Astrocyte of the spinal cord (primary cell): ENCODE measurements around the gene MDM4.

Experiments used
- DNase-seq: peaks from one replicate; pipeline ENCODE4 v3.0.0; 2011; ENCODE audit warnings: low read depth, low spot score
- H3K4me3 ChIP-seq: 2 replicates; pipeline ENCODE4 v1.5.1; 2011; ENCODE audit warnings: low read depth, mild to moderate bottlenecking, low read length, moderate library complexity
- in situ Hi-C: cut with HindIII; loops from 2 replicates; pipeline ENCODE4 v1.10.0; 2017; ENCODE audit warnings: low sequenced_read_pairs
- TF ChIP-seq, protein P1 (sequence below): IDR thresholded peaks from 2 replicates; pipeline ENCODE4 v1.5.1; 2012; ENCODE audit warnings: low read depth, mild to moderate bottlenecking, low read length, inconsistent platforms

The MDM4 gene

GRCh38 chr1:204505674-204506200, 10.5 kb upstream of the MDM4 start:
- TF ChIP-seq, protein P1, sequence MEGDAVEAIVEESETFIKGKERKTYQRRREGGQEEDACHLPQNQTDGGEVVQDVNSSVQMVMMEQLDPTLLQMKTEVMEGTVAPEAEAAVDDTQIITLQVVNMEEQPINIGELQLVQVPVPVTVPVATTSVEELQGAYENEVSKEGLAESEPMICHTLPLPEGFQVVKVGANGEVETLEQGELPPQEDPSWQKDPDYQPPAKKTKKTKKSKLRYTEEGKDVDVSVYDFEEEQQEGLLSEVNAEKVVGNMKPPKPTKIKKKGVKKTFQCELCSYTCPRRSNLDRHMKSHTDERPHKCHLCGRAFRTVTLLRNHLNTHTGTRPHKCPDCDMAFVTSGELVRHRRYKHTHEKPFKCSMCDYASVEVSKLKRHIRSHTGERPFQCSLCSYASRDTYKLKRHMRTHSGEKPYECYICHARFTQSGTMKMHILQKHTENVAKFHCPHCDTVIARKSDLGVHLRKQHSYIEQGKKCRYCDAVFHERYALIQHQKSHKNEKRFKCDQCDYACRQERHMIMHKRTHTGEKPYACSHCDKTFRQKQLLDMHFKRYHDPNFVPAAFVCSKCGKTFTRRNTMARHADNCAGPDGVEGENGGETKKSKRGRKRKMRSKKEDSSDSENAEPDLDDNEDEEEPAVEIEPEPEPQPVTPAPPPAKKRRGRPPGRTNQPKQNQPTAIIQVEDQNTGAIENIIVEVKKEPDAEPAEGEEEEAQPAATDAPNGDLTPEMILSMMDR: no peak
- in situ Hi-C loops: no loop called here
- DNase-seq: no peak
- H3K4me3 ChIP-seq: peak overlapping the region; percentile 49

DNA sequence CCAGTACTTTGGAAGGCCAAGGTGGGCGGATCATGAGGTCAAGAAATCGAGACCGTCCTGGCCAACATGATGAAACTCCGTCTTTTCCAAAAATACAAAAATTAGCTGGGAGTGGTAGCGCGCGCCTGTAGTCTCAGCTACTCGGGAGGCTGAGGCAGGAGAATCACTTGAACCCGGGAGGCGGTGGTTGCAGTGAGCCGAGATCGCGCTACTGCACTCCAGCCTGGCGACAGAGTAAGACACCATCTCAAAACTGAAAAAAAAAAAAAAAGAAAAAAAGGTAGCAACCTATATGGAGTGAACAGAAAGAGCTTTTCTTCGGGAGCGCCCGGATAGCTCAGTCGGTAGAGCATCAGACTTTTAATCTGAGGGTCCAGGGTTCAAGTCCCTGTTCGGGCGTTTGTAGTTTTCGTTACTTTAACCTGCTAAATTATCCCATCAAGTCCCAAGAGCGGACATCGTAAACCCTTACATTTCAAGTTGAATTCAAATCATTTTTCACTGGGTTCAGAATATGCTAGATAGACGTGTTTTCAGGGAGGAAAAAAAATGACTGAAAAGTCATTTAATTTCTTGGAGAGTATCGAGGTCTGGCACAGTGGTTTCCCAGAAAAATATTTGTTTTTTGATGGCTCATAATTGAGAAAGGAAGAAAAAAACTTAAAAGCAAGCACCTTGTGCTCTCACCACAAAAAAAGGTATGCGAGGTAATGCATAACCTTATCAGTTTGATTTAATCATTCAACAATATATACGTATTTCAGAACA, 9.8 kb upstream of the MDM4 start:
- H3K4me3 ChIP-seq: peak overlapping the region; percentile 68
- DNase-seq: peak; percentile 95
- in situ Hi-C loops: no loop called here
- TF ChIP-seq, protein P1: no peak

DNA sequence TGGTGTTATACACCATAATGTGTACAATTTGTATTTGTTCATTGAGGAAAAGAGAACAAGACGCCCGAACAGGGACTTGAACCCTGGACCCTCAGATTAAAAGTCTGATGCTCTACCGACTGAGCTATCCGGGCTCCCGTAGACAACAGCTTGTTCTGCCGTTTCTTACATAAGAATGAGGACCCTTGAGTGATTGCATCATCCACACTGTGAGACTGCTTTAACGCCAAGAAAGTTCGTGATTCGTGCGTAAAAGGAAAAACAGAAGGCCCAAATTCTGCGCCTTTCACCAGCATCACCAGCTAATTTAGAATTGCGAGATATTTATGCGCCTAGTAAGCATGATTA, 9.3 kb upstream of the MDM4 start:
- in situ Hi-C loops: no loop called here

DNA sequence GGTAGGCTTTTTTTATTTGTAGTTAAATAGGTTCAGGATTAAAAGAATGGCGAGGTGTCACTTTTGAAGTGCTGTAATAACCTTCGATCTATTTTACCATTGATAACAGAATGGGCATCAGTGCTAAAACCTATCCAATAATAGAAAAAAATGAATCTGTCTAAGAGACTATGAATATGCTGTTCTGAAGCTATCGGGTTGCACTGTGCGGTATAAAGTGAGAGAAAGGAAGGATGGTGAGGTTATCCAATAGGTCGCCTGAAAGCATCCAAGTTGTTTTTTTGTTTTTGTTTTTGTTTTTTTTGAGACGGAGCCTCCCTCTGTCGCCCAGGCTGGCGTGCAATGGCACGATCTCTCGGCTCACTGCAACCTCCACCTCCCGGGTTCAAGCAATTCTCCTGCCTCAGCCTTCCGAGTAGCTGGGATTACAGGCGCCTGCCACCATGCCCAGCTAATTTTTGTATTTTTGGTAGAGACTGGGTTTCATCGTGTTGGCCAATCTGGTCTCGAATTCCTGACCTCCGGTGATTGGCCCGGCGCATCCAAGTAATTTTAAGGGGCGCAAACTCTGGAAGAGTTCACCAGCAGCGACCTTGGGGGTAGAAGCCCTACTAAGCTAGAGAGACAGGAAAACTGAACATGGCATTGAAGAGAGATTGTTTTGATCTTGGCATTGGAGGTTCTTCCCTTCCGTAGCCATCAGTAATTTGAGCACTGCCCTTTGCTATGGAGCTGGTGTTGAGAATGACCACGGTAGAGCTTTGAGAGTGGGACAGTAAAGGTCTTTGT, 8.7 kb upstream of the MDM4 start:
- peak overlapping the region; percentile 68 for H3K4me3 ChIP-seq
- DNase-seq: peak; percentile 71
- in situ Hi-C loops: no loop called here
- TF ChIP-seq, protein P1: no peak

More for the DNA sequence above, 9.3 kb upstream of the MDM4 start:
- H3K4me3 ChIP-seq: peak overlapping the region; percentile 68
- TF ChIP-seq, protein P1: no peak
- peak; percentile 95 for DNase-seq

- in situ Hi-C loops: no loop called here
- TF ChIP-seq, protein P1: no peak
- H3K4me3 ChIP-seq: no peak overlapping the region
- no peak for DNase-seq
Observed at GRCh38 chr1:204509186-204509635, 7.0 kb upstream of the MDM4 start.

- in situ Hi-C loops: no loop called here
- TF ChIP-seq, protein P1: no peak
- no peak overlapping the region for H3K4me3 ChIP-seq
- no peak for DNase-seq
Observed at GRCh38 chr1:204511366-204511765, 4.8 kb upstream of the MDM4 start.
